ENCODE measurements around the gene DOK6. TPM values are rescaled to one million over a fixed set of nuclear protein-coding genes. Genes with fewer than 3 reads are reported as not detected.

Gene DOK6
- total RNA-seq, 4 donors from 2014 or later = 0.13 to 0.17 TPM; not detected in 2

DNA sequence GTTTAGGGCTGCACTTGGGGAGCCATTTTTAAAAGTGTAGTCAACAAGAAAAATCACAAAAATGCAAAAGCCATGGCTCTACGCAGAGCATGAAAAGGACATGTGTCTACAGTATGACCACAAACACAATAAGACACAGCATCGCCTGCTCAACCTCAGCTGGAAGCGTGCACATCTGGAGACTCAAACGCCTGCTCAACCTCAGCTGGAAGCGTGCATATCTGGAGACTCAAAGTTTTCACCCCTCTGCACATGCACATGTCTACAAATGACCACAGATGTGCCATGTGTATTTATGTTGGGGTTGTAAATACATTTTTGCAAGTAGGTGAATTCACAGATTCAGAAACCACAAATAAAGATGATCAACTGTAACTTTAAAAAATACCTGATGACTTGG, 196.9 kb downstream of the DOK6 start:
- ATAC-seq = no peak
- Histone ChIP-seq H3K36me3 (no peaks in the 10 kb centered on the region), H3K27ac (no peak overlapping the region), H3K27me3 (no peaks in the 10 kb centered on the region), H3K4me3 (no peak overlapping the region), H3K9me3 (no peaks in the 10 kb centered on the region), H3K4me1 (no peaks in the 10 kb centered on the region)
- in situ Hi-C loops (cut with MboI; ENCODE audit: low sequenced_read_pairs in 4 of 4) (loop anchor here in 1 of 4 donors (25.0 kb wide), 1 partner anchor 90 kb away; no protein-coding TSS in a partner anchor), intact Hi-C loops (cut with DNase I; ENCODE audit: low total_unique reads) (no loop called here)
- no peak for DNase-seq
- TF ChIP-seq, protein P1, sequence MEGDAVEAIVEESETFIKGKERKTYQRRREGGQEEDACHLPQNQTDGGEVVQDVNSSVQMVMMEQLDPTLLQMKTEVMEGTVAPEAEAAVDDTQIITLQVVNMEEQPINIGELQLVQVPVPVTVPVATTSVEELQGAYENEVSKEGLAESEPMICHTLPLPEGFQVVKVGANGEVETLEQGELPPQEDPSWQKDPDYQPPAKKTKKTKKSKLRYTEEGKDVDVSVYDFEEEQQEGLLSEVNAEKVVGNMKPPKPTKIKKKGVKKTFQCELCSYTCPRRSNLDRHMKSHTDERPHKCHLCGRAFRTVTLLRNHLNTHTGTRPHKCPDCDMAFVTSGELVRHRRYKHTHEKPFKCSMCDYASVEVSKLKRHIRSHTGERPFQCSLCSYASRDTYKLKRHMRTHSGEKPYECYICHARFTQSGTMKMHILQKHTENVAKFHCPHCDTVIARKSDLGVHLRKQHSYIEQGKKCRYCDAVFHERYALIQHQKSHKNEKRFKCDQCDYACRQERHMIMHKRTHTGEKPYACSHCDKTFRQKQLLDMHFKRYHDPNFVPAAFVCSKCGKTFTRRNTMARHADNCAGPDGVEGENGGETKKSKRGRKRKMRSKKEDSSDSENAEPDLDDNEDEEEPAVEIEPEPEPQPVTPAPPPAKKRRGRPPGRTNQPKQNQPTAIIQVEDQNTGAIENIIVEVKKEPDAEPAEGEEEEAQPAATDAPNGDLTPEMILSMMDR (IDR thresholded peaks at IDR 0.05 in 4 of 5, conservative IDR thresholded peaks at IDR 0.05 in 1 of 5) = no peak
- no peak for TF ChIP-seq POLR2A (IDR thresholded peaks at IDR 0.05)

DNA sequence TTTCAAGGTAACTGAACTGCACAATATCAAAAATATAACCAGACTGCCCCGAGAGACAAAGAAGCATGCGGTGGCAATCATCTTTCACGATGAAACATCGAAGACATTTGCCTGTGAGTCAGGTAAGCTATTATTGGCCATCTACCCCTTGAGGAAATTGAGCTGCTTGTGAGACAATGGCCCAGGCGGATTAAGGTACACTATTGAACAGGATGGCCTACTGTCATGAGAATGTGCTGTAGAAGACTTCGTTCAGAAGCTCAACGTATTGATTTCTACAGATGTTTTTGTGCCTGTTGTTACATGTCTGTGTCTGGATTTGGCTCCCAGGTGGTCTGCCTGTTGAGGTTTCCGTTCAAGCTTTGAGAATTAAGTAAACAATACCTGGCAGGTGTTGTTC, 198.7 kb downstream of the DOK6 start:
- Histone ChIP-seq H3K9me3 (no peaks in the 10 kb centered on the region), H3K27ac (no peak overlapping the region), H3K27me3 (no peaks in the 10 kb centered on the region), H3K36me3 (no peaks in the 10 kb centered on the region), H3K4me3 (no peak overlapping the region), H3K4me1 (no peaks in the 10 kb centered on the region)
- DNase-seq (no peak), ATAC-seq (no peak)
- in situ Hi-C loops (cut with MboI; ENCODE audit: low sequenced_read_pairs in 4 of 4) (loop anchor here in 1 of 4 donors (25.0 kb wide), 1 partner anchor 88 kb away; no protein-coding TSS in a partner anchor), intact Hi-C loops (cut with DNase I; ENCODE audit: low total_unique reads) (no loop called here)
- TF ChIP-seq, protein P1 (IDR thresholded peaks at IDR 0.05 in 4 of 5, conservative IDR thresholded peaks at IDR 0.05 in 1 of 5) = no peak
- no peak for TF ChIP-seq POLR2A (IDR thresholded peaks at IDR 0.05)

DNA sequence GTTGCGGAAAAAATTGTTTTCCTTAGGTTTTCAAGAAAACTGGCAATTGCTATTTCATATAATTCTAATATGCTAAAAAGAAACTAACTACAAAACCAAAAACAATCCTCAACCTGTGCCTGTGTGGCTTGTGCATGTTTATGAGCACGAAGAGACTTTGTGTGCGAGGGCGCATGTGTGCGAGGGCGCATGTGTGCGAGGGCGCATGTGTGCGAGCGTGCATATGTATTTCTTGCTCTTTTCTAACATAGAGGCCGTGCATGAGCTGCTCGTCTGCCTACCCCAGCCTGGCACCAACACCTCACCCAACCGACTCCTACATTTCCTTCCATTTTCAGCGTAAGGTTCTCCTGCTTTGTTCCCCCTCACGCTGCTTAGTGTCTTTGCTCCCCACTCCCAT, 211.6 kb downstream of the DOK6 start:
- intact Hi-C loops (cut with DNase I; ENCODE audit: low total_unique reads) = no loop called here
- ATAC-seq (no peak), DNase-seq (no peak)
- Histone ChIP-seq H3K9me3 (no peaks in the 10 kb centered on the region), H3K4me1 (no peaks in the 10 kb centered on the region), H3K27me3 (no peaks in the 10 kb centered on the region), H3K4me3 (no peak overlapping the region), H3K36me3 (no peaks in the 10 kb centered on the region), H3K27ac (no peak overlapping the region)
- TF ChIP-seq POLR2A (IDR thresholded peaks at IDR 0.05) = no peak
- TF ChIP-seq, protein P1 (IDR thresholded peaks at IDR 0.05 in 4 of 5, conservative IDR thresholded peaks at IDR 0.05 in 1 of 5) = no peak
- in situ Hi-C loops (cut with MboI; ENCODE audit: low sequenced_read_pairs in 4 of 4) = no loop called here

DNA sequence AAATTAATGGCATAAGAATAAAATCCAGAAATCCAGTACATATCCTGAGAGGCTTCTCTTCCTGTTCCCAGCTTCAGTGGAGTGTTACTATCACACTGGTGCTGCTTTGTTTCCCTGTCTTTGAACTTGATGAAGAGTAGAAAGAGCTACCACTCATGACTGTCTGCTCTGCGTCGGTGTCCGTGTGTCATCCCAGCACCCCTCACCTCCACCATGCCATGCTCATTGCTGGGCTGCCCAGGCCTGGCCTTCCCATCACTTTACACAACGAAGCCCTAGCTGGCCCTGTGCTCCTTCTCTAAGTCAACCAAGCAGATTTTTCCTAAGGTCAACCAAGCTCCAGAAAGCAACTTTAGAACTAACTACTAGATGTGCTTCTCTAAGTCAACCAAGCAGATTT, 215.4 kb downstream of the DOK6 start:
- H3K27ac ChIP-seq = no peak overlapping the region
- H3K27me3 ChIP-seq = no peaks in the 10 kb centered on the region
- H3K36me3 ChIP-seq = no peaks in the 10 kb centered on the region
- in situ Hi-C loops (cut with MboI; ENCODE audit: low sequenced_read_pairs in 4 of 4) (no loop called here), intact Hi-C loops (cut with DNase I; ENCODE audit: low total_unique reads) (no loop called here)
- H3K4me1 ChIP-seq = no peaks in the 10 kb centered on the region
- no peaks in the 10 kb centered on the region for H3K9me3 ChIP-seq
- no peak overlapping the region for H3K4me3 ChIP-seq
- no peak for DNase-seq
- no peak for ATAC-seq
- TF ChIP-seq, protein P1 (IDR thresholded peaks at IDR 0.05 in 4 of 5, conservative IDR thresholded peaks at IDR 0.05 in 1 of 5) = no peak
- TF ChIP-seq POLR2A (IDR thresholded peaks at IDR 0.05) = no peak

DNA sequence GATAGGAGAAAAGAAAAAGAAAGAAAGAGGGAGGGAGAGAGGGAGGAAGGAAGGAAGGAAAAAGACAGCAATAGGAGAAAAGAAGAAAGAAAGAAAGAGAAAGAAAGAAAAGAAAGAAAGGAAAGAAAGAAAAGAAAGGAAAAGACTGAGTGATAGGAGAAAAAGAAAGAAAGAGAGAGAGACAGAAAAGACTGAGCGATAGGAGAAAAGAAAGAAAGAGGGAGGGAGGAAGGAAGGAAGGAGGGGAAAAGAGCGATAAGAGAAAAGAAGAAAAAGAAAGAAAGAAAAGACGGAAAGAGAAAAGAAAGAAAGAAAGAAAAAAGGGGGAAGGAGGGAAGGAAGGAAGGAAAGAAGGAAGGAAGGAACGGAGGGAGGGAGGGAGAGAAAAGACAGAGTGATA, 216.7 kb downstream of the DOK6 start:
- no peak for DNase-seq
- TF ChIP-seq, protein P1 (IDR thresholded peaks at IDR 0.05 in 4 of 5, conservative IDR thresholded peaks at IDR 0.05 in 1 of 5) = no peak
- TF ChIP-seq POLR2A (IDR thresholded peaks at IDR 0.05) = no peak
- Histone ChIP-seq H3K27me3 (no peaks in the 10 kb centered on the region), H3K27ac (no peak overlapping the region), H3K36me3 (no peaks in the 10 kb centered on the region), H3K9me3 (no peaks in the 10 kb centered on the region), H3K4me3 (no peak overlapping the region), H3K4me1 (no peaks in the 10 kb centered on the region)
- ATAC-seq = no peak
- intact Hi-C loops (cut with DNase I; ENCODE audit: low total_unique reads) (no loop called here), in situ Hi-C loops (cut with MboI; ENCODE audit: low sequenced_read_pairs in 4 of 4) (no loop called here)
